ENCODE data around the gene HOMER2.

HOMER2 gene

GRCh38 chr15:82843566-82843965 lies 109.0 kb downstream of the HOMER2 start (continued):
- TF ChIP-seq ZBTB49 (tag by site-specific recombination; IDR thresholded peaks at IDR 0.05; ENCODE audit: low read depth), result no peak

GRCh38 chr15:82840166-82840565 lies 112.4 kb downstream of the HOMER2 start:
- POLR2A ChIA-PET, result no interaction called here
- CTCF ChIA-PET, result interaction anchor here (1.2 kb wide), 1 partner anchor 9 kb away, joined by 5 read pairs; no protein-coding TSS in a partner anchor
- H3K4me3 ChIP-seq (ENCODE audit: low read depth, low read length), result no peak overlapping the region
- no peaks in the 10 kb centered on the region for H3K4me1 ChIP-seq (ENCODE audit: control insufficient read depth, insufficient read depth, low read length)
- no peak overlapping the region for H3K27ac ChIP-seq (ENCODE audit: extremely low read depth, low read depth, low read length)
- peaks cover 17 to 49% of the 10 kb centered on the region in 2 experiments; a peak in 2 of 3 replicates for H3K36me3 ChIP-seq (ENCODE audit: control insufficient read depth in 2 of 2, insufficient read depth in 1 of 2, low read length in 2 of 2)
- H3K9me3 ChIP-seq (ENCODE audit: control insufficient read depth, insufficient read depth, low read depth, low read length), result no peaks in the 10 kb centered on the region
- TF ChIP-seq ZNF513 (tag by site-specific recombination; IDR thresholded peaks at IDR 0.05) (no peak), KLF10 (tag by site-specific recombination; IDR thresholded peaks at IDR 0.05) (no peak), ZNF280D (tag by site-specific recombination; IDR thresholded peaks at IDR 0.05) (no peak), HOXA7 (CRISPR knock-in tag; IDR thresholded peaks at IDR 0.05; ENCODE audit: borderline replicate concordance) (no peak), ZXDB (tag by site-specific recombination; IDR thresholded peaks at IDR 0.05) (no peak), ZNF660 (tag by site-specific recombination; IDR thresholded peaks at IDR 0.05) (no peak), ZNF792 (tag by site-specific recombination; IDR thresholded peaks at IDR 0.05) (no peak)

- Histone ChIP-seq H3K4me1 (ENCODE audit: control insufficient read depth, insufficient read depth, low read length) (no peaks in the 10 kb centered on the region), H3K9me3 (ENCODE audit: control insufficient read depth, insufficient read depth, low read depth, low read length) (no peaks in the 10 kb centered on the region), H3K27ac (ENCODE audit: extremely low read depth, low read depth, low read length) (no peak overlapping the region), H3K36me3 (ENCODE audit: control insufficient read depth in 2 of 2, insufficient read depth in 1 of 2, low read length in 2 of 2) (peaks cover 25 to 58% of the 10 kb centered on the region in 2 experiments), H3K4me3 (ENCODE audit: low read depth, low read length) (no peak overlapping the region)
- ChIA-PET CTCF (interaction anchor here (3.2 kb wide), 1 partner anchor 10 kb away, joined by 20 read pairs; no protein-coding TSS in a partner anchor), POLR2A (no interaction called here)
- TF ChIP-seq ZSCAN23 (tag by site-specific recombination; IDR thresholded peaks at IDR 0.05) (no peak), ZXDB (tag by site-specific recombination; IDR thresholded peaks at IDR 0.05) (no peak), ZNF169 (tag by site-specific recombination; IDR thresholded peaks at IDR 0.05) (no peak), KLF9 (tag by site-specific recombination; IDR thresholded peaks at IDR 0.05; ENCODE audit: low read depth) (no peak), ZNF645 (tag by site-specific recombination; IDR thresholded peaks at IDR 0.05) (no peak), ZNF426 (tag by site-specific recombination; IDR thresholded peaks at IDR 0.05) (no peak), FEZF1 (tag by site-specific recombination; IDR thresholded peaks at IDR 0.05) (no peak), ZSCAN18 (tag by site-specific recombination; IDR thresholded peaks at IDR 0.05) (no peak), ZBTB20 (tag by site-specific recombination; IDR thresholded peaks at IDR 0.05) (no peak), ZEB2 (tag by site-specific recombination; IDR thresholded peaks at IDR 0.05) (no peak), ZNF37A (tag by site-specific recombination; IDR thresholded peaks at IDR 0.05) (no peak), ZIC2 (tag by site-specific recombination; IDR thresholded peaks at IDR 0.05) (no peak), ZNF837 (tag by site-specific recombination; IDR thresholded peaks at IDR 0.05) (no peak), GLI4 (tag by site-specific recombination; IDR thresholded peaks at IDR 0.05) (no peak), SP2 (tag by site-specific recombination; IDR thresholded peaks at IDR 0.05) (no peak), ZNF274 (IDR thresholded peaks at IDR 0.05; ENCODE audit: low read length) (no peak), ZNF274 (tag by site-specific recombination; IDR thresholded peaks at IDR 0.05; ENCODE audit: borderline replicate concordance) (no peak)
Observed at GRCh38 chr15:82839136-82839535, 113.4 kb downstream of the HOMER2 start.

Data from HEK293 (cell line).